ENCODE measurements around the gene NF2.

NF2 gene

DNA sequence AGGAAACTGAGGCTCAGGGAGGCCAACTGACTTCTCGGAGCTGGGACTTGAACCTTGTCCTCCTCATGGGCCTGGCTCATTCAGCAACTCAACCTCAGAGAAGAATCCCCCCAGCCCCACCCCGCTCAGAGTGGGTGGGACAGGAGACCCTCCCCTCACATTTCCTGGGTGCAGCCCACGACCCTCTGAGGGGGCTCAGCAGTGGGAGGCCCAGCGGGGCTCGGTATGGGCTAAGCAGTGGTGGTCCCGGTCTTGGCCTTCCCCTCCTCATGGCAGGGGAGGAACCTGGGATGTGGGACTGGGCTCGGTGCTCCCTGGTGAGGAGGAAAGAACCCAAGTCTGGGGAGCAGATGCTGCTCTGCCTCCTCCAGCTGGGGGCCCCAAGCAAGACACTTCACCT lies 102.2 kb downstream of the NF2 start:
- no peaks in the 10 kb centered on the region for H3K79me2 ChIP-seq (ENCODE audit: control insufficient read depth, low read length)
- no peaks in the 10 kb centered on the region; the same call in 1 of the 2 replicates for H3K27me3 ChIP-seq (ENCODE audit: control insufficient read depth, low read length)
- H3K9me2 ChIP-seq (replicated peaks; ENCODE audit: control insufficient read depth, low read length), result no peaks in the 10 kb centered on the region
- no peaks in the 10 kb centered on the region for H3F3A ChIP-seq (ENCODE audit: control insufficient read depth, insufficient read depth)
- peaks cover 26% of the 10 kb centered on the region for H3K4me1 ChIP-seq (ENCODE audit: control insufficient read depth, low read length)
- 0 out of 2 replicates have a peak, but pooled peaks cover 3% of the 10 kb centered on the region for H4K20me1 ChIP-seq (ENCODE audit: control insufficient read depth, insufficient read depth, low read depth, low read length)
- TF ChIP-seq CTCF (IDR thresholded peaks at IDR 0.05; ENCODE audit: low read depth, low read length, poor library complexity, severe bottlenecking), result no peak
- TF ChIP-seq EZH2phosphoT487 (IDR thresholded peaks at IDR 0.05; ENCODE audit: borderline replicate concordance, low read length), result no peak
- no peak overlapping the region for H3K27ac ChIP-seq (ENCODE audit: low read depth, low read length)
- H3K9me3 ChIP-seq (ENCODE audit: control insufficient read depth, insufficient read depth, low read length), result no peaks in the 10 kb centered on the region
- no peaks in the 10 kb centered on the region for H3K36me3 ChIP-seq (ENCODE audit: control insufficient read depth, low read length)
- no peak overlapping the region for H3K4me3 ChIP-seq (ENCODE audit: low read length)
- no peak overlapping the region for H3K4me2 ChIP-seq (ENCODE audit: low read length)

GRCh38 chr22:29706486-29706885 lies 103.1 kb downstream of the NF2 start:
- no peak for TF ChIP-seq EZH2phosphoT487 (IDR thresholded peaks at IDR 0.05; ENCODE audit: borderline replicate concordance, low read length)
- TF ChIP-seq CTCF (IDR thresholded peaks at IDR 0.05; ENCODE audit: low read depth, low read length, poor library complexity, severe bottlenecking), result no peak
- H3K9me2 ChIP-seq (replicated peaks; ENCODE audit: control insufficient read depth, low read length), result no peaks in the 10 kb centered on the region
- no peaks in the 10 kb centered on the region; the same call in 1 of the 2 replicates for H3K27me3 ChIP-seq (ENCODE audit: control insufficient read depth, low read length)
- no peak overlapping the region for H3K4me2 ChIP-seq (ENCODE audit: low read length)
- H3K27ac ChIP-seq (ENCODE audit: low read depth, low read length), result no peak overlapping the region
- H4K20me1 ChIP-seq (ENCODE audit: control insufficient read depth, insufficient read depth, low read depth, low read length), result 0 out of 2 replicates have a peak, but pooled peaks cover 3% of the 10 kb centered on the region
- peaks cover 22% of the 10 kb centered on the region for H3K4me1 ChIP-seq (ENCODE audit: control insufficient read depth, low read length)
- no peaks in the 10 kb centered on the region for H3K36me3 ChIP-seq (ENCODE audit: control insufficient read depth, low read length)
- no peak overlapping the region for H3K4me3 ChIP-seq (ENCODE audit: low read length)
- H3K9me3 ChIP-seq (ENCODE audit: control insufficient read depth, insufficient read depth, low read length), result no peaks in the 10 kb centered on the region
- H3K79me2 ChIP-seq (ENCODE audit: control insufficient read depth, low read length), result no peaks in the 10 kb centered on the region
- no peaks in the 10 kb centered on the region for H3F3A ChIP-seq (ENCODE audit: control insufficient read depth, insufficient read depth)

GRCh38 chr22:29707010-29707409 lies 103.6 kb downstream of the NF2 start:
- Histone ChIP-seq H4K20me1 (ENCODE audit: control insufficient read depth, insufficient read depth, low read depth, low read length) (0 out of 2 replicates have a peak, but pooled peaks cover 3% of the 10 kb centered on the region), H3K9me3 (ENCODE audit: control insufficient read depth, insufficient read depth, low read length) (no peaks in the 10 kb centered on the region), H3F3A (ENCODE audit: control insufficient read depth, insufficient read depth) (no peaks in the 10 kb centered on the region), H3K4me3 (ENCODE audit: low read length) (no peak overlapping the region), H3K36me3 (ENCODE audit: control insufficient read depth, low read length) (no peaks in the 10 kb centered on the region), H3K4me1 (ENCODE audit: control insufficient read depth, low read length) (peaks cover 19% of the 10 kb centered on the region), H3K27ac (ENCODE audit: low read depth, low read length) (no peak overlapping the region), H3K9me2 (replicated peaks; ENCODE audit: control insufficient read depth, low read length) (no peaks in the 10 kb centered on the region), H3K4me2 (ENCODE audit: low read length) (no peak overlapping the region), H3K27me3 (ENCODE audit: control insufficient read depth, low read length) (no peaks in the 10 kb centered on the region; the same call in 1 of the 2 replicates), H3K79me2 (ENCODE audit: control insufficient read depth, low read length) (no peaks in the 10 kb centered on the region)
- TF ChIP-seq CTCF (IDR thresholded peaks at IDR 0.05; ENCODE audit: low read depth, low read length, poor library complexity, severe bottlenecking), result no peak
- TF ChIP-seq EZH2phosphoT487 (IDR thresholded peaks at IDR 0.05; ENCODE audit: borderline replicate concordance, low read length), result no peak
